Measurements from ENCODE around the gene MYH11.
"Not testable (repeated sequence)": the region's sequence is repeated elsewhere in the genome, so short reads cannot be mapped to it uniquely, and the experiment has no call there.

The MYH11 gene

GRCh38 chr16:15732416-15732815 lies 124.4 kb downstream of the MYH11 start:
- DNase-seq (ENCODE audit: extremely low read depth, low read depth) = no peak
- TF ChIP-seq CTCF (IDR thresholded peaks at IDR 0.05; ENCODE audit: low read depth, low read length) = no peak

- no peak for DNase-seq (ENCODE audit: extremely low read depth, low read depth)
- TF ChIP-seq CTCF (IDR thresholded peaks at IDR 0.05; ENCODE audit: low read depth, low read length) = no peak
Observed at GRCh38 chr16:15729152-15729551, 127.7 kb downstream of the MYH11 start.

DNA sequence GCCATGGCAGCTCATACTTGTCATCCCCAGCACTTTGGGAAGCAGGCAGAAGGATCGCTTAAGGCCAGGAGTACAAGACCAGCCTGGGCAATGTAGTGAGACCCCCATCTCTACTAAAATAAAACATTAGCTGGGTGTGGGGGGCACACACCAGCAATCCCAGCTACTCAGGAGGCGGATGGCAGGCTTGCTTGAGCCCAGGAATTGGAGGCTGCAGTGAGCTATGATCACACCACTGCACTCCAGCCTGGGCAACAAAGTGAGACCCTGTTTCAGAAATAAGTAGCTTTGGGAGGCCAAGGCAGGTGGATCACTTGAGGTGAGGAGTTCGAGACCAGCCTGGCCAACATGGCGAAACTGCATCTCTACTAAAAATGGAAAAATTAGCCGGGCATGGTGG lies 129.1 kb downstream of the MYH11 start:
- DNase-seq (ENCODE audit: extremely low read depth, low read depth) = not testable (repeated sequence)

- TF ChIP-seq CTCF (IDR thresholded peaks at IDR 0.05; ENCODE audit: low read depth, low read length) = no peak
- DNase-seq (ENCODE audit: extremely low read depth, low read depth) = no peak
Observed at GRCh38 chr16:15726715-15727114, 130.1 kb downstream of the MYH11 start.

GRCh38 chr16:15725641-15726240 lies 131.1 kb downstream of the MYH11 start:
- TF ChIP-seq CTCF (IDR thresholded peaks at IDR 0.05; ENCODE audit: low read depth, low read length) = no peak
- no peak for DNase-seq (ENCODE audit: extremely low read depth, low read depth)

DNA sequence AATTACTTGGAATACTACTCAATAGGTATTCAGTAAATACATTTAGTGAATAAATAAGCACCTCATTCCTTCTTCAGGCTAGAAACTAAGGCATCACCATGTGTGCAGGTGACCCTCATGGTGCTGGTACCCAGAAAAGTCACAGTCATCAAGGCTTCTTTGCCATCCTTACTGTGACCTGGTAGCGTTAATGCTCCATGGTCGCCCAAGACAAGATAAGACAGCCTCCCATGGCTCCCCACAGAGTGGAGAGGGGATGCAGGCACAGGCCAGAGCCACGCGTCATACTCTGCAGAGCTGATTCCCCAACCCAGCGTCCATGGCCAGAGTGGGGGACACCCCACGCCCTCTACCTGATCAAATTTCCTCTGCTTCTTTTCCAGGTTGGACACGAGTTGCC lies 133.0 kb downstream of the MYH11 start:
- no peak for TF ChIP-seq CTCF (IDR thresholded peaks at IDR 0.05; ENCODE audit: low read depth, low read length)
- DNase-seq (ENCODE audit: extremely low read depth, low read depth) = no peak

GRCh38 chr16:15721018-15721417 lies 135.8 kb downstream of the MYH11 start:
- no peak for DNase-seq (ENCODE audit: extremely low read depth, low read depth)
- TF ChIP-seq CTCF (IDR thresholded peaks at IDR 0.05; ENCODE audit: low read depth, low read length) = no peak

- no peak for TF ChIP-seq CTCF (IDR thresholded peaks at IDR 0.05; ENCODE audit: low read depth, low read length)
- DNase-seq (ENCODE audit: extremely low read depth, low read depth) = no peak
Observed at GRCh38 chr16:15716694-15717447, 140.0 kb downstream of the MYH11 start.

All from AG09319 (cell line).